ENCODE results near the gene VAX1.

The VAX1 gene

DNA sequence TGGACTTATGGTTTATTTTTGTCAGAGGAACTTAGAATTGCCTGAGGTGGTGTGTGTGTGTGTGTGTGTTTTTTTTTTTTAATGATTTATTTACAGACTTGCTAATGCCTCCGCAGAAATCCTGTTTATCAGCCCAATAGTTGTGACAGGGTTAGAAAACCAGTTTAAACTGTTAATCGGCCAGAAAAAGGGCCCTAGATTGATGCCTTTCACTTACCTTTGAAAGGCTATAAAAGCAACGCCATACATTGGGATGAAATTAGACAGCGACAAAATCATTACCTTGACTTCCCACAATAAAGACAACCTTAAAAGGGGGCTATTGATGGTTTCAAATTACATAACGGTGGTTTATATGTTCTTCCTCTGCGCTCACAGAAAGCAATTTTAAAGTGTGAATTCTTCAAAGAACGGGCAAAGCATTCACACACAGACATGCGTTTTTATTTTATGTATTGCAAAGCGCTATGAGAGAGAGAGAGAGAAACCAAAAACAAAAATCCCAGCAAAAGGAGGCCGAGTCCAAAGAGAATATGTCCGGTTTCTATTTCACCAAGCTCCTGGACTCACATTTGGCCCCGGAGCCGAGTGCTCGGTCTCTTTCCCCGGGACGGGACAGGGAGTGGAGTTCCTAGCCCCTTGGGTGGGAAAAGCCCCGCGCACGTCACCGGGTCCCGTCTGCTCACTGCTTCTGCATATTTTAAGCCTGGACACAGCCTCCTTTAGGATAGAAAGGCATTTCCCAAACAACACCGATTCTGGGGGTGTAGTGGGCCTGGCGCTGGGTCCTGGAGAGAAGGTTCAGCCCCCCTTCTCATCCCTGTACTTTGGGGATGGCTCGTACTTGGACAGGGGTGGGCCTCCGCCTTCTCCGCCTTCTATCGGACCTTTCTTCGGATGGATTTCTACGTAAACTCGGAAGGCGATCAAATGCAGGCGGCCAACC, 26.8 kb upstream of the VAX1 start:
- no peak for DNase-seq (ENCODE audit: low read depth in 2 of 2, low spot score in 1 of 2)

GRCh38 chr10:117163954-117164548, 26.0 kb upstream of the VAX1 start:
- DNase-seq (ENCODE audit: low read depth in 2 of 2, low spot score in 1 of 2) = no peak

GRCh38 chr10:117163061-117163953, 25.2 kb upstream of the VAX1 start:
- DNase-seq (ENCODE audit: low read depth in 2 of 2, low spot score in 1 of 2) = no peak

DNA sequence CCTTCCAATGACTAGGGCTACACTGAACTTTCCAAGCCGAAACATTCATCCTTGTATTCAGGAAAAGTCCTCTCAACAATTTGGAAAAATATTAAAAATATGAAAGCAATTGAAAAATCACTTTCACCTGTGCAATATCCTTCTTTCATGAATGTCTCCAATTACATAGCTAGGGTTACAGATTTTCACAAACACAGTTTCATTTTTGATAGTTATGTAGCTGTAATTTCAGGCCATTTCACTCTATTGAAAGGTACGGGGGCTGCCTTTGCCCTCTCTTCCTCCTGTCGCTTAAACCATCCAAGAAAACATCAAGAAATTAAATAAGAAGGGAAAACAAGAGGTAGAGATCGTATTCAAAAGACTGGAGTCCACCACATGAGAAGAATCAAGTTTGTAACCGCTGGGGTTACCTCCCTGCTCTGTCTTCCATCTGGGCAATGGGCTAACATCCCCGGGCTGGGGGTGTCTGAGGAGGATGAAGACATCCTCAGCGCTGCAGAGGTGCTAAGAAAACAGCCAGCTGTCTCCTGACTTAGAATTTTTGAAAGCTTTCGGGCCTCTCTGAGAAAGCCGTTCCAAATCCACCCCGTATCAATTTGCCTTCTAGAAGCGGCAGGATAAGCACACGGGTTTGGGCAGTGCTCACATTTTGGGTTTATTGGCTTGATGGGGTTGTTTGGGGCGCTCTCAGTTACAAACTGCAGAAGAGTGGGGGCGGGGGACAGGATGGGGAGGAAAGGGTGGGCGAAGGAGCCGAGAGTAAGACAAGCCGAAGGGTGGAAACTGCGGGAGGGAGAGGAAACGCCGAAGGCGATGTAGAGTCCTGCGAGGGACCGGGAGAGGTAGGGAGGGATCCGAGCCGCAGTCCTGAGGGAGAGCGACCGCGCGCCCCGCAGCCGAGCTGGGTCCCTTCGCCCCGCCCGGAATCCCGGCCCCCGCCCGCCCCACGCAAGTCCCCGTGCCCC, 24.3 kb upstream of the VAX1 start:
- no peak for DNase-seq (ENCODE audit: low read depth in 2 of 2, low spot score in 1 of 2)

GRCh38 chr10:117161386-117162033, 23.4 kb upstream of the VAX1 start:
- DNase-seq (ENCODE audit: low read depth in 2 of 2, low spot score in 1 of 2) = no peak

DNA sequence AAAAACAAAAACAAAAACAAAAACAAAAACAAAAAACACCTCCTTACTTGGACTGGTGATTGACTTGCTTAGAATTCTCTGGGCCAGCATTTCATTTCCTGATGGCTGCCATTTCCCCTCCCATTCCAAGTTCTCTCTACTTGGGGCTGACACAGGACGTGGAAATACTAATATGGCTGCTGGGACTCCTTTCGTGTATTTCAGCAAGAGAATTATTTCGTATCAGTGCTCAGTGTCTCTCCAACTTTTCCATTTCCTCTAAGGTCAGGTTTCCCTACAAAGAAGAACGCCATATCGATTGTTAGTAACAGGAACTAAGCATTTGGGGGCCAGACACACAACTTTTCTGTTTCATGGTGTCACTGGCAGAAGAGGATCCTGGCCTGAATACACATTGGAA, 22.5 kb upstream of the VAX1 start:
- no peak for DNase-seq (ENCODE audit: low read depth in 2 of 2, low spot score in 1 of 2)

DNA sequence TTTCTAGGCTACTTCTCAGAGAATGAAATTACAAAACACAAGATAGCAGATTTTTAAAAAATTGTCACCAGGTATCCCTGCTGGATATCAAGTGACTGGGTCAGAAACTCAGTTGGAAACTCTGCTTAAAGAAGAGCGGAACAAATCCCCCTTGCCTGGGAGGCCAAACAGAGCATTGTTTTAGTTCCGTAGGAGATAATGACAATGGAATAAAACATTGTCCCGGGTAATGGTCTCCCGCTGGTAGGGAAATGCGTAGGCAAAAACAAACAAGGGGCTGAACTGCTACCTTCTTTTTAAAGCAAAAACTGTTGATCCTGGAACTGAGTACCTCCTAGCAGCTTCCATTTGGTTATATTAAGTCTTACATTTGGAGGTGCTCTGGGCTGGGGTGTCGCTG, 21.3 kb upstream of the VAX1 start:
- no peak for DNase-seq (ENCODE audit: low read depth in 2 of 2, low spot score in 1 of 2)

- no peak for DNase-seq (ENCODE audit: low read depth in 2 of 2, low spot score in 1 of 2)
Measured at GRCh38 chr10:117158297-117158696, 20.2 kb upstream of the VAX1 start.

DNA sequence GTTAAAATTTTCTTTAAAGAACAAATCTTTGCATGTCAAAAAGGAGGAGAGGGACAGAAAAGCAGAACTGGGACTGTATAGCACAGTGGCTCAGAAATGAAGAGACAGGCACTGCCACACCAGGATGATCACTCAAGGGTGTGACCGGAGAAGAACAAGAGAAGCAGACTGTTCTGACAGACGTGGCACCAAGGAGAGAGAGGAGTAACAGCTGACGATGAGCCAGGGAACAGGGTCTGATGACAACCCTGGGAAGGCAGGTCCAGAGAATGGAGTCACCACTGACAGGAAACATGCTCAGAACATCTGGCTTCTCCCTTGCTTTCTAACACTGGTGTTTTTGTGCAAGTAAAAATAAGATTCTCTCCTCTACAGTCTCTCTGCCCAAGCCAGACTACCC, 14.6 kb upstream of the VAX1 start:
- DNase-seq (ENCODE audit: low read depth in 2 of 2, low spot score in 1 of 2) = no peak

- no peak for DNase-seq (ENCODE audit: low read depth in 2 of 2, low spot score in 1 of 2)
Measured at GRCh38 chr10:117148284-117148683, 10.2 kb upstream of the VAX1 start.

- DNase-seq (ENCODE audit: low read depth in 2 of 2, low spot score in 1 of 2) = no peak
Measured at GRCh38 chr10:117145019-117145418, 6.9 kb upstream of the VAX1 start.

DNA sequence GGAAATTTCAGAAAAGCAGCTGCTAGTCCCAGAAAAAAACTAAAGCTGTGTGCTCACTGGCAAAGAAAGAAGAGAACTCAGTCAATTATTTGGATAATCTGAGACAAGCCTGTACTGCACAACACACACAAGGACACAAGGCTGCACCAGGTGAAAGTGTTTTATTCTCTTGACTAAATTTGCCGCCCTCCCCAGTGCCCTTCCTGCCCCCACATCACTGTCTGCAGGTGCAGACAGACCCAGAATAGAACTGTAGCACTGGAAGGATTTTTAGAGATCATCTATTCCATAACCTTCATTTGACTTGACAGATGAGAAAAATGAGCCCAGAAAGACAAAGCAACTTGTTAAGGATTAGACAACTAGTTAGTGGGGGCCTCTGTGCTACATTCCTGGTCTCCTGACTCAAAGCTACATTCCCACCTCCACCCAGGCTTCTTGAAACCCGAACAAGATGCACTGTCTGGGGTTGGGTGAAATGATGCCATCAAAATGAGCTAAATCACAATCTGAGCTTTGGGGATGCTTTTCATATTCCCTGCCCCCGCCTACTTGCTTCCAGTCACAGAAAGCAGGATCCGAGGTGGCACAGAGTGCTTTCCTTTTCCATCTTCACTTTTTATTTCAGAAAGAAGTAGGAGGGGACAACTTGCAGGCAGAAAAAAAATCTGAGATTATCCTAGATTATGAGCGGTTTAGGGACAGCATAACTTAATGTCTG, 5.2 kb upstream of the VAX1 start:
- DNase-seq (ENCODE audit: low read depth in 2 of 2, low spot score in 1 of 2) = no peak

GRCh38 chr10:117140525-117140902, 2.4 kb upstream of the VAX1 start:
- DNase-seq (ENCODE audit: low read depth in 2 of 2, low spot score in 1 of 2) = no peak

- DNase-seq (ENCODE audit: low read depth in 2 of 2, low spot score in 1 of 2) = no peak
Measured at GRCh38 chr10:117139581-117140524, 1.8 kb upstream of the VAX1 start.

DNA sequence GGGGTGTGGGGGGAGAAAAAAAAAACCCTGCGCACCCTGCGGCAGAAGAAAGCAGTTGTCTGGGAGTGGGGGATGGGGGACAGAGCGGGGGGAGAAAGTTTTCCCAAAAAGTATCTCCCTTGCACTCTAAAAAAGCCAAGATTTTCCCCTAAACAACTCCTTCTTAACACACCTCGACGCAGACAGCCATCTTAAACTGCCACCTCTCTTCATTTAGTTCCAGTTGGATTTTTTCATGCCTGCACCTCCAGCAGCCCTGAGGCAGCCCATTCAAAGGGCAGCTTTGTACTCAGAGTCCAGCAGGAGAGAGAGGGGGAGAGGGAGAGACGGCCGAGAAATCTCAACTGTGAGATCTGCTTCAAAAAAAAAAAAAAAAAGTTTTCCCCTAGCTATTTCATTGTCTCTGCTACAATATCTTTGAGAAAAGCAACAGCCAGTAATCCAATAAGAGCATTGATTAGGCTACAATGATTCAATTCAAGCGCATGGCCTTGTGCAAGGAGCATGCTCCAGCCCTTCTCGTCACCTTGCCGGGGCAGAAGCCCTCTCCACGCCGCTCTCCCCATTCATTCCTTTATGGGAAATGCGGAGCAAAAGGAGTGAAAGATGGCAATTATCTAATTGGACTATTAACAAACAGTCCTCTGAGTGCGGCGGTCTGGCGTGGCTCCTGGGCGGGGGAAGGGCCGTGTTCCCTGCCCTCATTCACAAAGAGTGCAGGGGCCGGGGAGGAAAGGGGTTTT, 939 bp upstream of the VAX1 start:
- no peak for DNase-seq (ENCODE audit: low read depth in 2 of 2, low spot score in 1 of 2)

DNA sequence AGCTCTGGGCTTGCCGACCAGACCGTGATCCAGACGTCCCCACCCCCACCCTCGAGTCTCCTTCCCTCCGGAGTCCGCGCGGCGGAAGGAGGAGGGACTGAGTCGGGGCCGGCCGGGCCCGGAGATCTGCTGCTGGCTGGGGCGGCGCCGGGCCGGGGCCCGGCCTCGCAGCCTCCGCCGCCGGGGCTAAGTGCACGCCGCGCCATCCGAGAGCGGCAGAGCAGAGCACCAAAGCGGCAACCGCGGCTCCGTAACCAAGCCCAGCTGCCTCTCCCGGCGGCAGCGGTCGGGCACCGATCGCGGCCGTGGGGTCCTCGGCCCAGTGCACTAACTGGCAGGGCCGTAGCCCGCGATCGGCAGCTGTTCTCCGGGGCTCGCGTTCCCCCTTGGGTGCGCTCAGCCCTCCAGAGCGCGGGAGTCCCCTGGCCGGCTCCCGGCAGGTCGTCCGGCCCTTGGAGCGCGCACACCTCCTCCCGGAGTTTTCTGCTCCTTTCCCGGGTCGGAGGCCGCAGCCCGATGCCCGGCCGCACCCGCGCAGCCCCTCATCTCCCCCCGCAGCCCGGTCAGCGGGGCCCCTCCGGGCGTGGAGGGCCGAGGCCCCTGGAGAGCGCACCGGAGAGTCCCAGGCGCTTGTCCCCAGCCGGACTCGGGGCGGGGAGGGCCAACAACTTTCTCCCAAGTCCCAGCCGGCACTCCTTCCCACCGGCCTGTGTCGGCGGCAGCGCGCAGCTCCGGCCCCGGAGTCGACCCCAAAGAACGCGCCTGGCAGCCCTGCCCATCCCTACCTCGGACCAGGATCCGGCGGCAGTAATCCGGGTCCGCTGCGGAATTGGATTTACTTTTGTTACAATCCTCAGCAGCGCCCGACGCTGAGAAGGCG, 799 bp downstream of the VAX1 start:
- DNase-seq (ENCODE audit: low read depth in 2 of 2, low spot score in 1 of 2) = no peak

Measured in stimulated activated CD8-positive, alpha-beta memory T cell treated with anti-CD3 and anti-CD28 coated beads, Interleukin-4, amount 100 ng/mL, for 1 hour (primary cell).